Middle frontal gyrus (tissue), 1 donor: Measurements from ENCODE around the gene CCT2.

Source experiments
- DNase-seq: peaks from one replicate; pipeline ENCODE4 v3.0.0-alpha.2; 2015; ENCODE audit warnings: low spot score; ENCODE audit errors: extremely low spot score

Gene CCT2

DNA sequence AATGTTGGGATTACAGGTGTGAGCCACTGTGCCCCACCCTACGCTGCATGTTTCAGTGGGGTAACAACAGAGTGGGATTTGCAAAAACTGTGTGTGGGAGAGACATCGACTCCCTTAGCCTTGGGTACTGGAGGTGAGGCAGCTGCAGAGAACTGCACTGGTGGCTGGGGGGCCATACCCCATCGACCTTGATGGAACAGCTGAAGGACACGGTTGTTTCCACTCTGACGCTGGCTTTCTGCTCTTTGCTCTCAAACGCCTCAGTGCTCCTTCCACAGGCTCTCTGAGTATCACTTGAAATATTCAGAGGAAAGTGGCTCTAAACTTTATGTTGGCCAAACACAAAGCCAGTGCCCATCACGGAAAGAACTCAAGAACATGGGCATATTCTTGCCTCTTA is 56.3 kb downstream of the CCT2 start:
- no peak for DNase-seq

DNA sequence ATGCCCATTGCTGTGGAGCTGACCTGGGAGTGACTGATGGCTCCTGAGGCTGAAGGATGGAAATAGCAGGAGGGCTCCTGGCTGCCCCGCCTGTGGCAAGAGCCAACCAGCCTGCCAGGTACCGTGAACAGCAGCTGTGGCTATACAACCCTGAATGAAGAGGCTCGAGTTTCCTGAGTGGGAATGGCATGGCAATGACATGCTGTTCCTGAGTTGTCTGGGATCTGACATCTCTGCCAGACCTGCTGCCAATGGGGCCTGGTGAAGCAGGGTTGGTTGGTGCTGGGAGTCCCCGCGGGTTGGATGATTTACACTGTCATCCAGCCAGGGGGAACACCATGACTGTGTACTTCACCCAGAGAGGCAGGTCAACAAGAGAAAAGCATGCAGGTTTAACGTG is 57.3 kb downstream of the CCT2 start:
- no peak for DNase-seq

DNA sequence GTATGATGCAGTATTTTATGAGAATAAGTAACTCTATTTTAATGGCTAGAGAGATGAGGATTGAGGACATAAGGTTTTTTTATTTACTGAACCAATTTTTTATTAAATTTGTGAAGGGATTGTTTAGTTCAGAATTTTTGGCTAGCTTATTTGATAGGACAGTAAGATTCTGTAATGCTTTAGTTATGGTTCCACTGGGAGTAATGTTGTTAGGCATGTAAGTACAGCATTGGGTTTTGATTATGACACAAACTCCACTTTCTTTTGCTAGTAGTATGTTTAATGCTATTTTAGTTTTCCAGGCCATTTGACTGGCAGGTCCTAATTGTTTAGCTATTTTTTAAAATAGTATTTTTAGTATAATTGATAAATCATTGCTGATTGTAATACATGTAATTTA is 59.3 kb downstream of the CCT2 start:
- DNase-seq = no peak

DNA sequence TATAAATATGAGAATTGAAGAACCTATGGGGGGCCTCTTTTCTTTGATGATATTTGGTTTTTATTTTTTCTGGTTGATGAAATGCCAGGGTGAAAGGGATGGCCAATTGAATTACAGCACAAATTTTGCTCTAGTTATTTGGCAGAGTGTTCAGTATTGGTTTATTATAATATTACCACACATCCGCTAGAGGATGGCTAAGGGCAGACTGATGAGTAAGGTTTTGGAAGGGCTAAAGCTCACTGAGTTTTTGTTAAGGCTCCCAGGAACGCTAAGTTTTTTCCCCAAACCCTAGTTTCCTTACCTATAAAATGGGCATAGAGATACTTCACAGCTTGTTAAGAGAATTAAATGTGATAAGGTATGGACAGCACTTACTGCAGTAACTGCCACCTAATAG is 59.8 kb downstream of the CCT2 start:
- no peak for DNase-seq

DNA sequence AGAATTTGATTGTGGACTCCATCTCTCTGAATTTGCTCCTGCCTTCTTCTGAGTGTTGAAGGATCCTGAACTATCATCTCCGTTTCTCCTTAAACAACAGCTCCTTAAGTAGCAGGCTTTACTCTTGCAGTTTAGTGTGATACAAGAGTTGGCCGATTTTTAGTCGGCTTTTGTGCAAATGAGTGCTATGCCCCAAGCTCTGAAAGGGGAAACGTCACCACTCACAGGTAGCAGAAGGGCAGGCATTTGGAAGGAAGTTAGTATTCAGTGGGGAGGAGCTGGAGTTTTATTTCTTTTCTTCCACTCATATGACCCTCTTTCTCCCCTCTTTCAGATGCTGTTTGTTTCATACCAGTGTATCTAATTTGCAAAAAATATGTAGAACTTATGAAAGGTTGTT is 61.9 kb downstream of the CCT2 start:
- DNase-seq = no peak

DNA sequence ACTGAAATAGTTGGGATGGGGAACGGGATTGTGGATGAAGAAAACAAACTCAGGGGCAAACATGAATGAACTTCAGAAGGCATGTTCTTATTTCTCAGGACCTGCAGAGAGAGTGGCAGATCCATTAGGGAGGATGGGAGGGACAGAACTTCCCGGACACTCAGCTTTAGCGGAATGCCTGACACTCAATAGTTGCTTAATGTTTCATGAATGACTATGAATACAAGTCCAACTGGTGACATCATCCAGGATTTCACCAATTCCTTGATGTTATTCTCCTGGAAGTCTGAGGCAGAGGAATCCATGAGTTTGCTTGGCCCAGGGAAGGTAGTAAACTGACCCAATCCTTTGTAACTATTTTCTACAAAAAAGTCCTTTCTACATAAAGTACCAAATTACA is 63.2 kb downstream of the CCT2 start:
- DNase-seq = no peak

DNA sequence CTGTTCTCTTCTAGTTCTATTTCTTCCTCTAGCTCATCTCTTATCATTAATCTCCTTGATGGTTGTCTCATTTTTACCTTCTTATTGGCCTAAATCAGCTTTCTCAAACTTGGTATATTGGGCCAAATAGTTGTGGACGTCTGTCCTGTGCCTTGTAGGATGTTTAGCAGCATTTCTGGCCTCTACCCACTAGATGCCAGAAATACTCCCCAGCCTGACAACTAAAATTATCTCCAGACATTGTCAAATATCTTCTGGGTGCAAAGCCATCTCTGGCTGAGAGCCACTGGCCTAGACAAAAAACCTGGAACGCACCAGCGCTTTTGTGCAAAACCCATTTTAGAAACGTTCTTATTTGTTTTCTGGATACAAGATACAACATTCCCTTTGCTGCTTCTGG is 64.3 kb downstream of the CCT2 start:
- no peak for DNase-seq
